ENCODE measurements around the gene NUCKS1. TPM values are rescaled to one million over a fixed set of nuclear protein-coding genes. Genes with fewer than 3 reads are reported as not detected.

Gene NUCKS1
- total RNA-seq, 1 donor from 2014 or later = 196 TPM

GRCh38 chr1:205710201-205711062 lies 39.5 kb downstream of the NUCKS1 start:
- intact Hi-C loops (cut with DNase I) = no loop called here
- no peak for DNase-seq
- no peak for ATAC-seq (ENCODE audit: poor library complexity)

GRCh38 chr1:205709640-205710039 lies 40.3 kb downstream of the NUCKS1 start:
- DNase-seq (no peak), ATAC-seq (ENCODE audit: poor library complexity) (no peak)
- intact Hi-C loops (cut with DNase I) = loop anchor here (5.0 kb wide), 2 partner anchors 47 to 117 kb away; no protein-coding TSS in a partner anchor

GRCh38 chr1:205709059-205709398 lies 41.0 kb downstream of the NUCKS1 start:
- ATAC-seq (ENCODE audit: poor library complexity) = peak; percentile 15
- intact Hi-C loops (cut with DNase I) = loop anchor here (5.0 kb wide), 2 partner anchors 47 to 117 kb away; no protein-coding TSS in a partner anchor
- no peak for DNase-seq

GRCh38 chr1:205706601-205707502 lies 43.1 kb downstream of the NUCKS1 start:
- no peak for DNase-seq
- intact Hi-C loops (cut with DNase I) = loop anchor here (5.0 kb wide), 2 partner anchors 45 to 115 kb away; no protein-coding TSS in a partner anchor
- peak; percentile 18 for ATAC-seq (ENCODE audit: poor library complexity)

DNA sequence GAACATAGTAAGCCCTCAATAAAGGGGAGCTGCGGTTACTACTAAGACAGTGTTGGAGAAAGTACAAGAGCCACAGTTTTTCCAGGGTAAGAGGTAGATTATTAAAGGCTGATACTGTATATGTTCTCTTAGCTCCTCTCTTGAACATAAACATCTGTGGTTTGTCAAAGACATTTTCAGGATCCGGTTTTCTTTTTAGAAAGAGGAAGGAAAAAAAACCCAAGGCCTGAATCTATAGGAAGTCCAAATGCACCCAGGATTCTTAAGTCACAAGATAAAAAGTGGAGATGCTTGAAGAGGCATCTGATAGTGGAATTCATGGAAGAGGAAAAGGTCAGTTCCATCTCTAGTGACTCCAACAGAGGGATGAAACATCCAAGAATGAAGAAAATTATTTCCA lies 45.1 kb downstream of the NUCKS1 start:
- DNase-seq = no peak
- no peak for ATAC-seq (ENCODE audit: poor library complexity)
- intact Hi-C loops (cut with DNase I) = loop anchor here (5.0 kb wide), 2 partner anchors 43 to 113 kb away; no protein-coding TSS in a partner anchor

DNA sequence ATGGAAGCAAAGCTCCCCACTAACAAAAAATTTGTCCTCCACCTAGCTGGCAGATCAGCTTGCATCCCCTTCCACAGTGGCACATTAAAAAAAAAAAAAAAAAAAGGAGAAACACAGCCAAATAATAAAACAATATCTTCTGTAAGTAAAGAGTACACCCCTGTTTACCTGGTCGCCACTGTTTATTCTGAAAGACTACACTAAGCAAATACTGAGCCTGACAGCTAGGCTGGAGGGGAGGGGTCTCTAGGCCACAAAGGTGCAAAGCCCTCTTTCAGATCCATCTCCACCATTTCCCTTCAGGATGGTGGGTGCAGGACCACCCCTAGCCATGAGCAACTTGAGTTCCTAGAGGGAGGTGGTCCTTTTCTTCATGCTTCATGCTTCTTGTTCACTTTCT lies 46.9 kb downstream of the NUCKS1 start:
- no peak for ATAC-seq (ENCODE audit: poor library complexity)
- DNase-seq = no peak

GRCh38 chr1:205701891-205702290 lies 48.1 kb downstream of the NUCKS1 start:
- no peak for DNase-seq
- intact Hi-C loops (cut with DNase I) = no loop called here
- ATAC-seq (ENCODE audit: poor library complexity) = no peak

More for the DNA sequence above, 46.9 kb downstream of the NUCKS1 start:
- intact Hi-C loops (cut with DNase I) = no loop called here

GRCh38 chr1:205701420-205701819 lies 48.6 kb downstream of the NUCKS1 start:
- ATAC-seq (ENCODE audit: poor library complexity) (no peak), DNase-seq (no peak)
- intact Hi-C loops (cut with DNase I) = no loop called here

- peak; percentile 48 for DNase-seq
- intact Hi-C loops (cut with DNase I) = no loop called here
- peak; percentile 73 for ATAC-seq (ENCODE audit: poor library complexity)
Measured at GRCh38 chr1:205700865-205701401, 49.0 kb downstream of the NUCKS1 start.

GRCh38 chr1:205699416-205699815 lies 50.6 kb downstream of the NUCKS1 start:
- ATAC-seq (ENCODE audit: poor library complexity) = no peak
- intact Hi-C loops (cut with DNase I) = no loop called here
- DNase-seq = no peak

DNA sequence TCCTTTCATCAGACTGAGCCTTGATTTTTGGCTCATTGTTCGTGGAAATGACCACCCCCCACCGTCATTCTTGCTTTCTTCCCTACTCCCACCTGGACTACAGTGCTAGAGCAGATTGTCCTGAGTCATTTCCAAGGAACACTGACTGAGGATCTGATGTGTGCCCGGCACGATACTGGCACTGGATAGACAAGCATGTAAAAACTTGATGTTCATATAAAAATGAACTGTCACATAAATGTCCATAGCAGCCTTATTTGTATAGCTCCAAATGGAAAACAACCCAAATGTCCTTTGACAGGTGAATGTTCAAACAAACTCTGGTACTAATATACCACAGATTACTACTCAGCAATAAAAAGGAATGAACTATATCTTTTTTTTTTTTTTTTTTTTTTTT lies 51.1 kb downstream of the NUCKS1 start:
- ATAC-seq (ENCODE audit: poor library complexity) = no peak
- intact Hi-C loops (cut with DNase I) = no loop called here
- no peak for DNase-seq

GRCh38 chr1:205693421-205693991 lies 56.5 kb downstream of the NUCKS1 start:
- intact Hi-C loops (cut with DNase I) = no loop called here
- no peak for ATAC-seq (ENCODE audit: poor library complexity)
- DNase-seq = no peak

- intact Hi-C loops (cut with DNase I) = no loop called here
- DNase-seq (no peak), ATAC-seq (ENCODE audit: poor library complexity) (no peak)
Measured at GRCh38 chr1:205692423-205692822, 57.6 kb downstream of the NUCKS1 start.

DNA sequence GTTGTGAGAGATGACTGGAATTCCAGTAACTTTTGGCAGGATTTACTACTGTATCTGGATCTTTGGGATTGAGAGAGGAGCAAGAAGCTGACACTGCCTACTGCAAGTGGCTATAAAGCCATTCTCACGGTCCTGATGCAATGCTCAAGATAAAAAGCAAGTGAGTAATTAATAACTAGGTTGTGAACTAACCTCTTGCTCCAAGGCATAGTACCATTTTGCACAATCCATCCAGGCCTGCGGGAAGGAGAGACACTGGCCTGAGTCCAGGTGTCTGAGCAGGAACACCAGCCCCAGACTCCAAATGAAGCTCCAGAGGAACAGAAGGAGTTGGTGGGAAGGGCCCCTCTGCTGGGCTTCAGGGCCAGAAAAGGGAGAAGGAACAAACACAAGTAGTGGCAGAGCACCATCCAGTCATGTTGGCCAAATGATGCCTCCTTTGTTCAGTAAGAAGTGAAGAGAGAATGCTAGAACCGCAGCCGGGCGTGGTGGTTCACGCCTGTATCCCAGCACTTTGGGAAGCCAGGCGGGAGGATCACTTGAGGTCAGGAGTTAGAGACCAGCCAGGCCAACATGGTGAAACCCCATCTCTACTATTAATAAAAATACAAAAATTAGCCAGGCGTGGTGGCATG lies 59.7 kb downstream of the NUCKS1 start:
- intact Hi-C loops (cut with DNase I) = no loop called here

GRCh38 chr1:205689479-205689878 lies 60.5 kb downstream of the NUCKS1 start:
- no peak for DNase-seq
- intact Hi-C loops (cut with DNase I) = no loop called here

More for the DNA sequence above, 59.7 kb downstream of the NUCKS1 start:
- no peak for ATAC-seq (ENCODE audit: poor library complexity)
- no peak for DNase-seq

GRCh38 chr1:205688171-205689080 lies 61.6 kb downstream of the NUCKS1 start:
- ATAC-seq (ENCODE audit: poor library complexity) = no peak

More at GRCh38 chr1:205689479-205689878, 60.5 kb downstream of the NUCKS1 start:
- ATAC-seq (ENCODE audit: poor library complexity) = no peak

DNA sequence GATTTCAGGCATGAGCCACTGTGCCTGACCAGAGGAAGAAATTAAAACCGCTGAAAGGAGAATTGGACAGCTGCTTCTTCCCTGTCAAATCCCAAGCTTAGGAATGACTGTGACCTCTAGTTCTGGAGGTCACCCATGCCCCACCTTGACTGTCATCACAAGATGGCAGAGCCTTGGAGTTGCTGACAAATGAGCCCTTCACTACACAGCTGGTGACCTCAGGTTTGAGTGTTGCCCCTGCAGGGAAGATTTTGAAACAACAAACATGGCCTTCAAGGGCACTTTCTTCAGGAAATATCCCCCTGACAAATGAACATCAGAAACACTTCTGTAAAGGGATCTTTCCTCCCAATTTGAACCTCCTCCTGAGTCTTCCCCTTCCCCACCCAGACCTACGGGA lies 62.7 kb downstream of the NUCKS1 start:
- ATAC-seq (ENCODE audit: poor library complexity) (no peak), DNase-seq (no peak)
- intact Hi-C loops (cut with DNase I) = no loop called here

More at GRCh38 chr1:205688171-205689080, 61.6 kb downstream of the NUCKS1 start:
- no peak for DNase-seq
- intact Hi-C loops (cut with DNase I) = no loop called here
